A549 treated with CpdA at 1 μM for 4 hours (cell line): Measurements from ENCODE around the gene TMEM252. TPM values are rescaled to one million over a fixed set of nuclear protein-coding genes. Genes with fewer than 3 reads are reported as not detected.

Experiments used
- total RNA-seq: library from RNA; stranded (reverse); fragments of 200-300 nt; extraction: Qiagen RNA extraction; gene quantifications from 5 replicates; pipeline ENCODE4 v1.2.3, GENCODE V29; 2022; ENCODE audit warnings: low read depth

Gene TMEM252, protein sequence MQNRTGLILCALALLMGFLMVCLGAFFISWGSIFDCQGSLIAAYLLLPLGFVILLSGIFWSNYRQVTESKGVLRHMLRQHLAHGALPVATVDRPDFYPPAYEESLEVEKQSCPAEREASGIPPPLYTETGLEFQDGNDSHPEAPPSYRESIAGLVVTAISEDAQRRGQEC
- not detected in 5 replicates for total RNA-seq

GRCh38 chr9:68540712-68541535, at the start of gene TMEM252:
TMEM252 (minus strand) TSS chr9:68540883; CDS start chr9:68540814, 69 bp downstream.

Other genes starting within 250 kb of the TMEM252 start
- 0.06 to 0.24 TPM (median 0.14 TPM) in 3 of 5 replicates, not detected in the others for gene FOXD4L3, start 238.0 kb downstream of the TMEM252 start, total RNA-seq
- not detected in 5 replicates for gene PGM5, start 184.3 kb downstream of the TMEM252 start, total RNA-seq
- gene PIP5K1B, start 164.4 kb upstream of the TMEM252 start, total RNA-seq: not detected in 5 replicates